ENCODE measurements around the gene SRPK2. TPM values are rescaled to one million over a fixed set of nuclear protein-coding genes. Genes with fewer than 3 reads are reported as not detected.

SRPK2 gene
- total RNA-seq, 1 donor from 2014 or later: 58.5 TPM

GRCh38 chr7:105130048-105130447 is 258.7 kb downstream of the SRPK2 start:
- Mint-ChIP-seq H3K27ac (ENCODE audit: unreplicated experiment) (no peak overlapping the region), H3K4me1 (ENCODE audit: low read depth) (peaks cover 8% of the 10 kb centered on the region), H3K4me3 (ENCODE audit: unreplicated experiment) (no peak overlapping the region), H3K27me3 (ENCODE audit: low read depth) (no peaks in the 10 kb centered on the region), H3K9me3 (ENCODE audit: low read depth) (no peaks in the 10 kb centered on the region), H3K36me3 (ENCODE audit: low read depth) (peaks cover 10% of the 10 kb centered on the region)
- TF ChIP-seq CTCF (IDR thresholded peaks at IDR 0.05): no peak
- DNase-seq (ENCODE audit: low spot score): no peak

- no peak for DNase-seq (ENCODE audit: low spot score)
- Mint-ChIP-seq H3K9me3 (ENCODE audit: low read depth) (no peaks in the 10 kb centered on the region), H3K36me3 (ENCODE audit: low read depth) (peaks cover 9% of the 10 kb centered on the region), H3K4me1 (ENCODE audit: low read depth) (peaks cover 5% of the 10 kb centered on the region), H3K27me3 (ENCODE audit: low read depth) (no peaks in the 10 kb centered on the region), H3K4me3 (ENCODE audit: unreplicated experiment) (no peak overlapping the region), H3K27ac (ENCODE audit: unreplicated experiment) (no peak overlapping the region)
- TF ChIP-seq CTCF (IDR thresholded peaks at IDR 0.05): no peak
These were observed 261.5 kb downstream of the SRPK2 start for GRCh38 chr7:105127179-105127578.

- Mint-ChIP-seq H3K27me3 (ENCODE audit: low read depth) (no peaks in the 10 kb centered on the region), H3K27ac (ENCODE audit: unreplicated experiment) (no peak overlapping the region), H3K9me3 (ENCODE audit: low read depth) (no peaks in the 10 kb centered on the region), H3K36me3 (ENCODE audit: low read depth) (peaks cover 10% of the 10 kb centered on the region), H3K4me3 (ENCODE audit: unreplicated experiment) (no peak overlapping the region), H3K4me1 (ENCODE audit: low read depth) (peaks cover 5% of the 10 kb centered on the region)
- no peak for DNase-seq (ENCODE audit: low spot score)
- no peak for TF ChIP-seq CTCF (IDR thresholded peaks at IDR 0.05)
These were observed 262.2 kb downstream of the SRPK2 start for GRCh38 chr7:105126436-105126975.

GRCh38 chr7:105125745-105126144 is 263.0 kb downstream of the SRPK2 start:
- DNase-seq (ENCODE audit: low spot score): no peak
- H3K27me3 Mint-ChIP-seq (ENCODE audit: low read depth): no peaks in the 10 kb centered on the region
- TF ChIP-seq CTCF (IDR thresholded peaks at IDR 0.05): no peak
- peaks cover 10% of the 10 kb centered on the region for H3K36me3 Mint-ChIP-seq (ENCODE audit: low read depth)
- no peak overlapping the region for H3K4me3 Mint-ChIP-seq (ENCODE audit: unreplicated experiment)
- no peaks in the 10 kb centered on the region for H3K9me3 Mint-ChIP-seq (ENCODE audit: low read depth)
- peaks cover 5% of the 10 kb centered on the region for H3K4me1 Mint-ChIP-seq (ENCODE audit: low read depth)
- H3K27ac Mint-ChIP-seq (ENCODE audit: unreplicated experiment): no peak overlapping the region

- H3K36me3 Mint-ChIP-seq (ENCODE audit: low read depth): peaks cover 10% of the 10 kb centered on the region
- no peak for DNase-seq (ENCODE audit: low spot score)
- no peak overlapping the region for H3K4me3 Mint-ChIP-seq (ENCODE audit: unreplicated experiment)
- no peak for TF ChIP-seq CTCF (IDR thresholded peaks at IDR 0.05)
- H3K9me3 Mint-ChIP-seq (ENCODE audit: low read depth): no peaks in the 10 kb centered on the region
- H3K4me1 Mint-ChIP-seq (ENCODE audit: low read depth): peaks cover 5% of the 10 kb centered on the region
- H3K27ac Mint-ChIP-seq (ENCODE audit: unreplicated experiment): no peak overlapping the region
- H3K27me3 Mint-ChIP-seq (ENCODE audit: low read depth): no peaks in the 10 kb centered on the region
These were observed 266.1 kb downstream of the SRPK2 start for GRCh38 chr7:105122619-105123018.
